PFSK-1 (cell line): ENCODE data around the gene ARAP1.

Experiments
- FOXP2 ChIP-seq: optimal IDR thresholded peaks from 2 replicates; pipeline ENCODE3; 2011; ENCODE audit warnings: borderline replicate concordance, control low read depth, inconsistent platforms; ENCODE audit not compliant: insufficient read depth; ENCODE audit errors: extremely low read length, extremely low read depth
- POLR2AphosphoS5 ChIP-seq: IDR thresholded peaks from 2 replicates; pipeline ENCODE4 v1.6.1; 2012; ENCODE audit warnings: low read depth, mild to moderate bottlenecking, control low read depth, low read length, moderate library complexity
- REST ChIP-seq, 2 experiments: IDR thresholded peaks; 2 replicates each; pipeline versions ENCODE4 v1.6.1 to v1.8.0; 2011 to 2012; ENCODE audit warnings: low read depth in 2 of 2, low read length in 2 of 2, control low read depth in 1 of 2, inconsistent platforms in 1 of 2, mild to moderate bottlenecking in 1 of 2, moderate library complexity in 1 of 2; ENCODE audit not compliant: insufficient read depth in 1 of 2
- SIN3A ChIP-seq: IDR thresholded peaks from 2 replicates; pipeline ENCODE4 v1.6.1; 2012; ENCODE audit warnings: mild to moderate bottlenecking, low read length, moderate library complexity, borderline replicate concordance; ENCODE audit not compliant: insufficient read depth
- TAF1 ChIP-seq: IDR thresholded peaks from 2 replicates; pipeline ENCODE4 v1.6.1; 2012; ENCODE audit warnings: low read length, control low read depth, borderline replicate concordance; ENCODE audit not compliant: insufficient read depth

The ARAP1 gene

GRCh38 chr11:72738199-72739141 is 13.7 kb downstream of the ARAP1 start:
- TF ChIP-seq FOXP2 = no peak
- TF ChIP-seq REST (IDR thresholded peaks at IDR 0.05; ENCODE audit: insufficient read depth in 1 of 2, low read depth in 2 of 2, low read length in 2 of 2) = no peak
- TF ChIP-seq POLR2AphosphoS5 = no peak

- TF ChIP-seq FOXP2 (no peak), REST (IDR thresholded peaks at IDR 0.05; ENCODE audit: insufficient read depth in 1 of 2, low read depth in 2 of 2, low read length in 2 of 2) (no peak), TAF1 (no peak), POLR2AphosphoS5 (no peak), SIN3A (no peak)
Measured at GRCh38 chr11:72737336-72737735, 14.9 kb downstream of the ARAP1 start.

- no peak for TF ChIP-seq FOXP2
- no peak for TF ChIP-seq POLR2AphosphoS5
- TF ChIP-seq TAF1 = no peak
- no peak for TF ChIP-seq SIN3A
- no peak for TF ChIP-seq REST (IDR thresholded peaks at IDR 0.05; ENCODE audit: insufficient read depth in 1 of 2, low read depth in 2 of 2, low read length in 2 of 2)
Measured at GRCh38 chr11:72736452-72737069, 15.6 kb downstream of the ARAP1 start.

- no peak for TF ChIP-seq SIN3A
- no peak for TF ChIP-seq REST (IDR thresholded peaks at IDR 0.05; ENCODE audit: insufficient read depth in 1 of 2, low read depth in 2 of 2, low read length in 2 of 2)
- TF ChIP-seq POLR2AphosphoS5 = no peak
- TF ChIP-seq FOXP2 = no peak
- TF ChIP-seq TAF1 = no peak
Measured at GRCh38 chr11:72735495-72736027, 16.6 kb downstream of the ARAP1 start.
